GM18907 (cell line): ENCODE results near the gene CD244.
A peak's percentile ranks its signal among the peaks of the same experiment; 100 is the strongest.
"Not testable (repeated sequence)": the region's sequence is repeated elsewhere in the genome, so short reads cannot be mapped to it uniquely, and the experiment has no call there.

ENCODE experiments used
- ATAC-seq: cut with Tn5 transposase; IDR thresholded peaks from one replicate; pipeline ENCODE4 v1.9.1; 2021; ENCODE audit warnings: mild to moderate bottlenecking, moderate library complexity; ENCODE audit not compliant: unreplicated experiment

CD244 gene

DNA sequence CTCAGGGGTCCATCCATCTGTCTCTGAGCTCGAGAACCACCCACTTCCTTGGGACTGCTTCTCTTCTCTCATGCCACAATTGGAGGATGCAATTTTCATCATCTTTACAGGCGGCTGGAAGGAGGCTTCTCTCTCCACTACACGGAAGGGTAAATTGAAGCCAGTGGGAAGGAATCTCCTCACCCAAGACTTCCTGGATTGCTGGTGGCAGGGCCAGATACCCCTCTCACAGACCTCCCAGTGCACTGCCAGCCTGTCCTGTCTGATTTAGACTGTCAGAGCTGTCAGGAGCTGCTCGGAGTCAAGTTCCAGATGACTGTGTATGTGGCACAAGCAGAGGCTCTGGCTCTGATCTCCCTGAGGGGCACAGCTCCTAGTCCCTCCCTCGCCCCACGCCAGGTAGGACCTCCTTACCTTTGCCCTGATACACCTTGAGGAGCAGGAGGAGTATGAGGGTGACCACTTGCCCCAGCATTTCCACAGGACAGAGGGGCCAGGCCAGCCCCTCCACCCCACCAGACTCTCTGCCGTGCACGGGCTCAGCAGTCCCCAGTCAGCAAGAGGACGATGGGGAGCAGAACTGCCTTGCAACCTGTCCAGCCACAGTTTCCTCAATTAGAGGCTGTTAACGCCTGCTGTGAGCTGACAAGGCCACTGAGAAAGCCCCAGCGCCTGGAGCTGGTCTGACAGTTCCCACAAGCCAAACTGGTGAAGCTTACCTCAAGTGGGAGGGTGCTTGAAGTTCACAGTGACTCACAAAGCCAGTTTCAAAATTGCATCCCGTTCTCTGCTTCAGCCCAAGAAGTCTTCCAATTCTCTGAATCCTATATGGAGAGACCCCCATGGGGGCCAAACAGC is at the start of gene CD244:
TSS of gene CD244 (minus strand) at position 685 of the 858 bp plus-strand sequence. CDS start at position 475, 210 bp downstream.
- peak; percentile 86 for ATAC-seq

- ATAC-seq = no peak
Measured at GRCh38 chr1:160911925-160912324, 49.2 kb upstream of the CD244 start.

DNA sequence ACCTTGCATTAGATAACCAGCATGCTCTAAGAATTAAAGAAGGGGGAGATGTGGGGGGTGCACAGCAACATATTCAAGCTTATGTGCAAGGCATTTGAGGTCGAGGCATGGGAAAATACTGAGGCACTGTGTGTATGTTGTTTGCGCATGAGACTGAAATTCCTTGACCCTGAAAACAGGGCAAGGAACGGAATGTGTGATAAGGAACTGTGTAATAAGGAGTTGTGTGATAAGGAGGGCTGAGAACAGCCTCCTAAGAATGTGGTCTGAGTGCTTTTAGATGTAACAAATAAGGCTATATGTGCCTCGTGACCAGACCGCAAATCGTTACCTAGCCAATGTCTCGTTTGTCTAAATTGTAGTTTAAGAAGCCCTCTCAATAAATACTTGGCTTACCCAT is 48.8 kb upstream of the CD244 start:
- ATAC-seq = no peak

GRCh38 chr1:160910170-160910750 is 47.6 kb upstream of the CD244 start:
- ATAC-seq = no peak

- no peak for ATAC-seq
Measured at GRCh38 chr1:160907976-160908375, 45.3 kb upstream of the CD244 start.

DNA sequence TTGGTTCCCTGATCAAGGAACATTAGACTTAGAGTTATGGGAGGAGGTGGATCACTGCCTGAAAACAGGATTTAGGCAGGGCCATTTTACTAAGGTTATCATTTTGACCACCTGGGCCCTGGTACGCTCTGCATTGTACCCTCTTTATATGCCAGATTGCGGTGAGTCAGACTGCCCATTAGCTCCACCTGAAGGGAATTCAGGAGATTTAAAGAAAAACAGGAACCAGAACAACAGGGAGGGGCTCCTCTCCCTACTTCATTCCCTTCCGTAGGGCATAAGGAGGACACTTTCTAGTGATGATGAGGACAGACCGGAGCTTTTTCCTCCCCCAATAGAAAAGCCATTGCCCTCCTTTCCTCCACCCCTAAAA is 42.9 kb upstream of the CD244 start:
- ATAC-seq = no peak

DNA sequence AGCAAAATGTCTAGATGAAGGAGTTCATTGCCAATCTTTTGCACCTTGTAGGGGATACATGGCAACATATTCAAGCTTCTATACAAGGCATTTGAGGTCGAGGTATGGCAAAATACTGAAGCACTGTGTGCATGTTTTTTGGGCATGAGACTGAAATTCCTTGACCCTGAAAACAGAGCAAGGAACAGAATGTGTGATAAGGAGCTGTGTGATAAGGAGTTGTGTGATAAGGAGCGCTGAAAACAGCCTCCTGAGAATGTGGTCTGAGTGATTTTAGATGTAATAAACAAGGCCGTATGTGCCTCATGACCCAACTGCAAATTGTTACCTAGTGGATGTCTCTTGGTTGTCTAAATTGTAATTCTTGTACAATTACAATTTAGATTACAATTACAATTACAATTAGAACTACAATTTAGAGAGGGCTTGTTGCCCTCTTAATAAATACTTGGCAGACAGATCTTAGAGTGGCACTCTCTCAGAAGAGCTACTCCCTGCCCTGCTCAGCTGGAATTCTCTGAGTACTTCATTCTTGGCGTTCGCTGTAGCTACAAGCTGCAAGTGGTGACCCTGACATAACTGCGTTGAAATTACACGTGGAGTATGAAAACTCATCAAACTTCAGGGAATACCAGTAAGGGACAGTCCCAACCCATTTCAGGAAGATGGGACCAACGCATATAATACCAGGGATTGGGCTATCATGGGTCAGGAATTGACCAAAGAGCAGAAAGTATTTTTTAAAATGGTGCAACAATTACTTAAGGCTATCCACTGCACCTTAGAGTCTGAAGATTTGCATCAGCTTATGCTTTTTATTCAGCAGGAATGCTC is 42.3 kb upstream of the CD244 start:
- no peak for ATAC-seq

DNA sequence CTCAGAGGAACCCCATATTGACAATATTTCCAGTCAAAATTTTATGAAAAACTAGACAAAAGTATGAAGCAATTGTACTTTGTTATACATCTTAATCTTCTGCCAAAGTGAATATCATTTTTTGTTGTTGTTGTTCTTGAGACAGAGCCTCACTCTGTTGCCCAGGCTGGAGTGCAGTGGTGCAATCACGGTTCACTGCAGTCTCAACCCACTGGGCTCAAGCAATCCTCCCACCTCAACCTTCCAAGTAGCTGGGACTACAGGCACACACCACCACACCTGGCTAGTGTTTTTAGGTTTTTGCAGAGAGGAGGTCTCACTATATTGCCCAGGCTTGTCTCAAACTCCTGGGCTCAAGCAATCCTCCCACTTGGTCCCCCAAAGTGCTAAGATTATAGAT is 39.6 kb upstream of the CD244 start:
- ATAC-seq = not testable (repeated sequence)

GRCh38 chr1:160901768-160902167 is 39.1 kb upstream of the CD244 start:
- ATAC-seq = no peak

DNA sequence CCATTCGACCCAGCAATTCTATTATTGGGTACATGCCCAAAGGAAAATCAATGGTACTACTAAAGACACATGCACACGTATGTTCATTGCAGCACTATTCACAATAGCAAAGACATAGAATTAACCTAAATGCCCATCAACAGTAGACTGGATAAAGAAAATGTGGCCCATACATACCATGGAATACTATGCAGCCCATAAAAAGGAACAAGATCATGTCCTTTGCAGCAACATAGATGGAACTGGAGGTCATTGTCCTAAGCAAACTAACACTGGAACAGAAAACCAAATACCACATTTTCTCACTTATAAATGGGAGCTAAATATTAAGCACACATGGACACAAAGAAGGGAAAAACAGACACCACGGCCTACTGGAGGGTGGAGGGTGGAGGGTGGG is 38.0 kb upstream of the CD244 start:
- ATAC-seq = not testable (repeated sequence)

GRCh38 chr1:160894368-160895135 is 31.9 kb upstream of the CD244 start:
- not testable (repeated sequence) for ATAC-seq

- no peak for ATAC-seq
Measured at GRCh38 chr1:160891474-160891873, 28.8 kb upstream of the CD244 start.

GRCh38 chr1:160888926-160889325 is 26.2 kb upstream of the CD244 start:
- no peak for ATAC-seq

GRCh38 chr1:160887071-160887470 is 24.4 kb upstream of the CD244 start:
- no peak for ATAC-seq

DNA sequence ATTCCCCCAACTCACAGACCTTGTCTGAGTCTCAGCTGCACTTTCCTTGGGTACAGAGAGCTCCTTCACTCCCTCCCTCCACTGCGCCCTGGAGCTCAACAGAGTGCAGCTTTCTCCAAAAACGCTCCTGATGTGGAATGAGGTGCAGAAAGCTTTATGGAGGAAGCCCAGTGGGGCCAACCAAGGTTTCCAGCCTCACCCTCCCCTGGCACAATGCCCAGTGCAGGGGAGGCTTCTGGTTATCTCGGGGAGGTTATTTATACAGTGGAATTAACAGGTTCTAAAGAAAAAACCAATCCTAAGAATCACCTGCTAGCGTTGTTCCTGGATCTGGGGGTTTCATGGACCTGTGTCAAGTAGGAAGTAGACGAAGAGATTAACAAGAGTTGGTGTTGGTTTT is 22.4 kb upstream of the CD244 start, which contains the start of gene ITLN1:
TSS of gene ITLN1 (minus strand) at position 139 of the 400 bp plus-strand sequence. CDS start 303 bp downstream, outside the sequence.
- ATAC-seq = peak; percentile 9

DNA sequence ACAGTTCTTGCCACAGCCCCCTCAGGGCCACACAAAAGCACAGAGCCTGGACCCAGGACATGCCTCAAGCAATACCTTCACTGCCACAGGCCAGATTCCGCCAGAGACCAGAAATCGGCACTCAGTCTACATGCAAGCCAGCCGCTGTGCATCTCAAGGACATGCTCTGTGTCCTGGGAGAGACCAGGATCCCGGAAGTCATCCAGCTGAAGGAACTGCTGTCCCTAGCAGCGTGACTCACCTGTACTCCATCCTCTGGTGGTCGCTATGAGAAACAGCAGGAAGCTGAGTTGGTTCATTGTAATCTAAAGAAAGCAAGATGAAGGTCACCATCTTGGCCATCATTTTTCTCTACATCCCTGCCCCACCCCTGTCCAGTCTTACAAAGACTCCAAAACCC is 21.9 kb upstream of the CD244 start:
- peak; percentile 60 for ATAC-seq

DNA sequence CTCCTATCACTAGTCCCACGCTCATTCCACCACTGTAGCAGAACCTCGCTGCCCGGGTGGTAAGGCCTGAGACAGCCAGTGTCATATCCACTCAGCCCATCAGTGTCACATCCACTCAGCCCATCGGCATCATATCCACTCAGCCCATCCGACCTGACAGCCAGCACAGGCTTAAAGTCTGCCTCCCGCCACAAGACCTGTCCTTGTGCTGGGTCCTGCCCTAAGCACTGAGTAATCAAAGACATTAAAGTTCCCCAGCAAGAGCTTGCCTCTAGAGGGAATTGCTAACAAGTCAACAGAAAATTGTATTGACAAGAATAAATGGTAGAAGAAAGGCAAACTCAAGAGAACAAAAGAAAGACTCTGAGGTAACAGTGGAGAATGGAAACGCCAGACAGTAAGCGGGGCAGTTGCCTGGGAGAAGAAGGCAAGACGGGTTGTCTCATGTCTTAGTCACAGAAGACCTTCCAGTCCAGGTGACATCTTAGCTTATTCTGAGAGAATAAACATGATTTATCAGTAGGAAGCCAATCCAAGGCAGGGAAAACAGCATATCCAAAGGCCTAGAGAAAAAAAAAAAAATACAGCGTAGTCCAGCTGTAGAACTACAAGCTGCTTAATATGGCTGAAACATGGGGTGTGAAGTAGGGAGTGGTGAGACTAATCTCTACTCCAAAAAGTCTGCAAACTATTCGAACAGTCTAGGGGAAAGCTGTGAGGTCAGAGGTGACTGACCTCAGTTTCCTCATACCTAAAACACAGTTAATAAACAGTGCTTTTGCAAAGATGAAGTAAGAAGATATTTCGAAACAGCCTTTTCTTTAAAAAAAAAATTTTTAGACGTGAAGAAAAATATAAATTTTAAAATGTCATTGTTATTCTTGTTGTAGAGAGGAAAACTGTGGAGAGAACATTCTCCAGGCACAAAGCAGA is 21.2 kb upstream of the CD244 start:
- no peak for ATAC-seq

DNA sequence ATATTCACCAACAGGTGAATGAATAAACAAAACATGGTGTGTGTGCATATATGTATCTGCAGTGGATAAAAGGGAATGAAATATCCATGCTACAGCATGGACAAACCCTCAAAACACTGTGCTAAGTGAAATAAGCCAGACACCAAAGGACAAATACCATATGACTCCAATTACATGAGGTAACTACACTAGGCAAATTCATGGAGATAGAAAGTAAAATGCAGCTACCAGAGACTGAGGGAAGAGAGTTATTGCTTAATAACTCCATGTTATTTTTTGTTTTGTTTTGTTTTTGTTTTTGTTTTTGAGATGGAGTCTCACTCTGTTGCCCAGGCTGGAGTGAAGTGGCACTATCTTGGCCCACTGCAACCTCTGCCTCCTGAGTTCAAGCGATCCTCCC is 19.9 kb upstream of the CD244 start:
- no peak for ATAC-seq

DNA sequence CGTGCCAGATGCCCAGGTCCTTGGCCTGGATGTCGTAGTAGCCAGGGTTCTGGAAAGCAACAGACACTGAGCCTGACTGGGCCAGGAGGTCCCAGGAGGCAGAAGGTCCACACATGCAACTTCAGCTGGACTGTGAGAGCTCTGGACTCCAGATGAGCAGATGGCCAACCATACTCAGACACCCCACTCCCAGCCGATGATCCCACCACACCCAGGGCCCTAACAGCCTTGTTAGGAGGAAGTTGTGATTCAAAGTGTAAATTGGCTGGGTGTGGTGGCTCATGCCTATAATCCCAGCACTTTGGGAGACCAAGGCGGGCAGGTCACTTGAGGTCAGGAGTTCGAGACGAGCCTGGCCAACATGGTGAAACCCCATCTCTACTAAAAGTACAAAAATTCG is 18.6 kb upstream of the CD244 start:
- not testable (repeated sequence) for ATAC-seq

GRCh38 chr1:160880216-160880615 is 17.5 kb upstream of the CD244 start:
- ATAC-seq = no peak
